Measurements from ENCODE around the gene UNC5B. TPM values are rescaled to one million over a fixed set of nuclear protein-coding genes. Genes with fewer than 3 reads are reported as not detected.

The UNC5B gene
- total RNA-seq, 1 donor from 2014 or later = not detected

- no peaks in the 10 kb centered on the region for H3K36me3 Mint-ChIP-seq (ENCODE audit: low read depth)
- no peaks in the 10 kb centered on the region for H3K4me1 Mint-ChIP-seq
- no peak for TF ChIP-seq CTCF (IDR thresholded peaks at IDR 0.05)
- intact Hi-C loops (cut with micrococcal nuclease) = no loop called here
- H3K27me3 Mint-ChIP-seq = peaks cover 15% of the 10 kb centered on the region
- H3K4me3 Mint-ChIP-seq = no peak overlapping the region
- H3K27ac Mint-ChIP-seq = no peak overlapping the region
- ATAC-seq (ENCODE audit: low read depth) (no peak), DNase-seq (no peak)
- no peaks in the 10 kb centered on the region for H3K9me3 Mint-ChIP-seq
- POLR2A ChIA-PET = no interaction called here
- CTCF ChIA-PET = no interaction called here
Measured at GRCh38 chr10:71188201-71188600, 24.2 kb upstream of the UNC5B start.

- no peaks in the 10 kb centered on the region for H3K4me1 Mint-ChIP-seq
Measured at GRCh38 chr10:71191019-71191418, 21.4 kb upstream of the UNC5B start.

GRCh38 chr10:71191551-71192076 lies 20.8 kb upstream of the UNC5B start:
- Mint-ChIP-seq H3K36me3 (ENCODE audit: low read depth) (no peaks in the 10 kb centered on the region), H3K4me1 (no peaks in the 10 kb centered on the region), H3K27ac (no peak overlapping the region), H3K4me3 (no peak overlapping the region), H3K27me3 (peaks cover 9% of the 10 kb centered on the region), H3K9me3 (peaks cover 1% of the 10 kb centered on the region)
- ATAC-seq (ENCODE audit: low read depth) (no peak), DNase-seq (no peak)
- TF ChIP-seq CTCF (IDR thresholded peaks at IDR 0.05) = no peak
- intact Hi-C loops (cut with micrococcal nuclease) = no loop called here
- CTCF ChIA-PET = no interaction called here
- POLR2A ChIA-PET = no interaction called here

More at GRCh38 chr10:71191019-71191418, 21.4 kb upstream of the UNC5B start:
- Mint-ChIP-seq H3K27me3 (peaks cover 12% of the 10 kb centered on the region), H3K9me3 (no peaks in the 10 kb centered on the region), H3K4me3 (no peak overlapping the region), H3K27ac (no peak overlapping the region), H3K36me3 (ENCODE audit: low read depth) (no peaks in the 10 kb centered on the region)
- intact Hi-C loops (cut with micrococcal nuclease) = no loop called here
- ATAC-seq (ENCODE audit: low read depth) (no peak), DNase-seq (no peak)
- TF ChIP-seq CTCF (IDR thresholded peaks at IDR 0.05) = no peak
- POLR2A ChIA-PET = no interaction called here
- CTCF ChIA-PET = no interaction called here

GRCh38 chr10:71193516-71193915 lies 18.9 kb upstream of the UNC5B start:
- DNase-seq (no peak), ATAC-seq (ENCODE audit: low read depth) (no peak)
- peaks cover 16% of the 10 kb centered on the region for H3K9me3 Mint-ChIP-seq
- no peaks in the 10 kb centered on the region for H3K36me3 Mint-ChIP-seq (ENCODE audit: low read depth)
- peaks cover 5% of the 10 kb centered on the region for H3K27me3 Mint-ChIP-seq
- ChIA-PET CTCF (no interaction called here), POLR2A (no interaction called here)
- H3K4me1 Mint-ChIP-seq = no peaks in the 10 kb centered on the region
- no peak overlapping the region for H3K4me3 Mint-ChIP-seq
- no peak for TF ChIP-seq CTCF (IDR thresholded peaks at IDR 0.05)
- intact Hi-C loops (cut with micrococcal nuclease) = no loop called here
- H3K27ac Mint-ChIP-seq = no peak overlapping the region

- ChIA-PET CTCF (no interaction called here), POLR2A (no interaction called here)
- no peak overlapping the region for H3K4me3 Mint-ChIP-seq
- peaks cover 3% of the 10 kb centered on the region for H3K27me3 Mint-ChIP-seq
- peaks cover 22% of the 10 kb centered on the region for H3K9me3 Mint-ChIP-seq
- intact Hi-C loops (cut with micrococcal nuclease) = no loop called here
- no peak for TF ChIP-seq CTCF (IDR thresholded peaks at IDR 0.05)
- H3K4me1 Mint-ChIP-seq = no peaks in the 10 kb centered on the region
- no peaks in the 10 kb centered on the region for H3K36me3 Mint-ChIP-seq (ENCODE audit: low read depth)
- DNase-seq (no peak), ATAC-seq (ENCODE audit: low read depth) (no peak)
- no peak overlapping the region for H3K27ac Mint-ChIP-seq
Measured at GRCh38 chr10:71197955-71198354, 14.4 kb upstream of the UNC5B start.

Measured in activated B cell treated with CpG ODN at 0.5 μM for 24 hours (primary cell).